Colonic mucosa (tissue), 4 donors: ENCODE data around the gene GSTM3. TPM values are rescaled to one million over a fixed set of nuclear protein-coding genes. Genes with fewer than 3 reads are reported as not detected.

Source experiments
- DNase-seq: peaks from one replicate; pipeline ENCODE4 v3.0.0-alpha.2; 2020
- H3K27ac ChIP-seq: fragments of 200-600 bp; one replicate; pipeline ENCODE4 v1.8.0; 2021
- H3K27me3 ChIP-seq: fragments of 200-600 bp; one replicate; pipeline ENCODE4 v1.8.0; 2021
- H3K36me3 ChIP-seq: fragments of 200-600 bp; one replicate; pipeline ENCODE4 v1.8.0; 2021
- H3K4me1 ChIP-seq: fragments of 200-600 bp; one replicate; pipeline ENCODE4 v1.8.0; 2021; ENCODE audit warnings: mild to moderate bottlenecking
- H3K4me3 ChIP-seq: fragments of 200-600 bp; one replicate; pipeline ENCODE4 v1.8.0; 2021
- H3K9ac ChIP-seq, 2 donors: one replicate each; pipeline ENCODE4 v1.7.0; 2013; ENCODE audit warnings: control low read depth in 2 of 2, low read depth in 2 of 2, low read length in 2 of 2
- H3K9me3 ChIP-seq: fragments of 200-600 bp; one replicate; pipeline ENCODE4 v1.8.0; 2021
- CTCF ChIP-seq: fragments of 200-600 bp; IDR thresholded peaks from one replicate; pipeline ENCODE4 v1.8.0; 2022; ENCODE audit warnings: antibody characterized with exemption, mild to moderate bottlenecking
- intact Hi-C: fragments of 100-400 bp; cut with DNase I; formaldehyde crosslinking; loops from one replicate; pipeline ENCODE4 v1.14.1; 2022
- total RNA-seq, 2 donors: library from RNA; stranded (reverse); fragmentation: NEBNext Ultra II Directional in 1 of 2; extraction: Animal tissue kit (Norgen Biotek cat#: 25700) in 1 of 2; gene quantifications; one replicate each; pipeline ENCODE4 v1.2.1, GENCODE V29; 2021
- donor health status: healthy.
- donor health status: DM: no; HTN: no; CAD: no.
- donor health status: DM: no; HTN: no; CAD: no.

The GSTM3 gene
- total RNA-seq, 2 donors from 2014 or later = 4.9 to 24.6 TPM

GRCh38 chr1:109787211-109787844, 46.5 kb upstream of the GSTM3 start:
- Histone ChIP-seq H3K27me3 (no peaks in the 10 kb centered on the region), H3K4me3 (no peak overlapping the region), H3K27ac (peak overlapping the region; percentile 60), H3K36me3 (no peaks in the 10 kb centered on the region), H3K9me3 (no peaks in the 10 kb centered on the region), H3K9ac (peak overlapping the region; percentile 12 to 47), H3K4me1 (peaks cover 6% of the 10 kb centered on the region)
- no peak for TF ChIP-seq CTCF
- peak; percentile 25 for DNase-seq
- intact Hi-C loops = no loop called here

- no peak for TF ChIP-seq CTCF
- Histone ChIP-seq H3K36me3 (no peaks in the 10 kb centered on the region), H3K27ac (peak overlapping the region; percentile 60), H3K9ac (peak overlapping the region; percentile 12 to 31), H3K9me3 (no peaks in the 10 kb centered on the region), H3K27me3 (no peaks in the 10 kb centered on the region), H3K4me3 (no peak overlapping the region), H3K4me1 (peaks cover 4% of the 10 kb centered on the region)
- intact Hi-C loops = no loop called here
- DNase-seq = peak; percentile 76
Observed at GRCh38 chr1:109786531-109787021, 45.7 kb upstream of the GSTM3 start.

GRCh38 chr1:109786112-109786480, 45.3 kb upstream of the GSTM3 start:
- H3K36me3 ChIP-seq = no peaks in the 10 kb centered on the region
- H3K9me3 ChIP-seq = no peaks in the 10 kb centered on the region
- no peak for DNase-seq
- peak overlapping the region; percentile 12 to 31 for H3K9ac ChIP-seq
- intact Hi-C loops = no loop called here
- H3K27me3 ChIP-seq = no peaks in the 10 kb centered on the region
- TF ChIP-seq CTCF = no peak
- H3K4me1 ChIP-seq = peaks cover 4% of the 10 kb centered on the region
- H3K27ac ChIP-seq = peak overlapping the region; percentile 60
- no peak overlapping the region for H3K4me3 ChIP-seq

- H3K4me1 ChIP-seq = peaks cover 4% of the 10 kb centered on the region
Observed at GRCh38 chr1:109785446-109786111, 44.7 kb upstream of the GSTM3 start.

More at GRCh38 chr1:109785446-109786111, 44.7 kb upstream of the GSTM3 start:
- intact Hi-C loops = no loop called here
- H3K9ac ChIP-seq = no peak overlapping the region
- no peaks in the 10 kb centered on the region for H3K9me3 ChIP-seq
- H3K27me3 ChIP-seq = no peaks in the 10 kb centered on the region
- H3K27ac ChIP-seq = no peak overlapping the region
- no peak for TF ChIP-seq CTCF
- H3K4me3 ChIP-seq = no peak overlapping the region
- DNase-seq = peak; percentile 18
- no peaks in the 10 kb centered on the region for H3K36me3 ChIP-seq
